Spleen (tissue), 11 donors: ENCODE measurements around the gene RND2. TPM values are rescaled to one million over a fixed set of nuclear protein-coding genes. Genes with fewer than 3 reads are reported as not detected.
A peak's percentile ranks its signal among the peaks of the same experiment; 100 is the strongest.

ENCODE experiments used
- DNase-seq: peaks from one replicate; pipeline ENCODE4 v3.0.0-alpha.2; 2020
- H3K27ac ChIP-seq, 8 donors: fragments of 200-600 bp; sonication (generic) in 7 of 8; 1 replicate in 4 of 8; 2 replicates in 4 of 8; pipeline versions ENCODE4 v1.5.0 to v1.8.0; 2016 to 2021; ENCODE audit warnings: inconsistent platforms in 4 of 8, mild to moderate bottlenecking in 4 of 8, moderate library complexity in 1 of 8
- H3K27me3 ChIP-seq, 7 donors: fragments of 200-600 bp; sonication (generic) in 6 of 7; replicated peaks in 1 of 7; 1 replicate in 4 of 7; 2 replicates in 3 of 7; pipeline versions ENCODE4 v1.5.0 to v1.8.0; 2016 to 2021; ENCODE audit warnings: inconsistent platforms in 3 of 7, mild to moderate bottlenecking in 1 of 7
- H3K36me3 ChIP-seq, 6 donors: fragments of 200-600 bp; sonication (generic) in 5 of 6; 1 replicate in 4 of 6; 2 replicates in 2 of 6; pipeline versions ENCODE4 v1.5.0 to v1.8.0; 2016 to 2021; ENCODE audit warnings: inconsistent platforms in 2 of 6
- H3K4me1 ChIP-seq, 6 donors: fragments of 200-600 bp; sonication (generic) in 5 of 6; 1 replicate in 3 of 6; 2 replicates in 3 of 6; pipeline versions ENCODE4 v1.5.0 to v1.8.0; 2016 to 2021; ENCODE audit warnings: inconsistent platforms in 3 of 6
- H3K4me3 ChIP-seq, 8 donors: fragments of 200-600 bp; sonication (generic) in 7 of 8; 1 replicate in 4 of 8; 2 replicates in 4 of 8; pipeline versions ENCODE4 v1.5.0 to v1.8.0; 2016 to 2021; ENCODE audit warnings: inconsistent platforms in 4 of 8, mild to moderate bottlenecking in 4 of 8, moderate library complexity in 2 of 8
- H3K9me3 ChIP-seq, 8 donors: fragments of 200-600 bp; sonication (generic) in 7 of 8; 1 replicate in 4 of 8; 2 replicates in 4 of 8; pipeline versions ENCODE4 v1.5.0 to v1.8.0; 2016 to 2021; ENCODE audit warnings: inconsistent platforms in 4 of 8
- CTCF ChIP-seq, 11 experiments: fragments of 200-600 bp in 7 of 11; fragments of 450-650 bp in 4 of 11; sonication (generic) in 4 of 11; IDR thresholded peaks in 8 of 11; conservative IDR thresholded peaks in 3 of 11; 1 replicate in 7 of 11; 2 replicates in 4 of 11; pipeline versions ENCODE4 v1.4.0 to v1.8.0; 2016 to 2021; ENCODE audit warnings: antibody characterized with exemption in 11 of 11, inconsistent platforms in 4 of 11, mild to moderate bottlenecking in 1 of 11
- POLR2A ChIP-seq, 3 donors: fragments of 450-650 bp; IDR thresholded peaks; one replicate each; pipeline ENCODE4 v1.5.1; 2017; ENCODE audit warnings: antibody characterized with exemption in 3 of 3, mild to moderate bottlenecking in 1 of 3
- POLR2AphosphoS5 ChIP-seq, 3 donors: sonication (generic); formaldehyde crosslinking; IDR thresholded peaks; one replicate each; pipeline ENCODE4 v1.5.1; 2017; ENCODE audit warnings: antibody characterized with exemption in 3 of 3
- WGBS, 5 donors: extraction: QIAGEN DNeasy Blood & Tissue Kit in 3 of 5; methylation state at CpG; one replicate each; pipeline versions ENCODE4 v1.1.5 to v1.1.7; 2013 to 2018; 5-methylcytosine and 5-hydroxymethylcytosine counted together
- intact Hi-C: fragments of 100-400 bp; cut with DNase I; formaldehyde crosslinking; loops from one replicate; pipeline ENCODE4 v1.15.0; 2023; ENCODE audit warnings: low total_unique reads
- polyA plus RNA-seq, 3 donors: library from polyadenylated mRNA; stranded (reverse); fragments of 200-250 nt; gene quantifications; one replicate each; pipeline ENCODE4 v1.2.1, GENCODE V29; 2013
- total RNA-seq, 7 donors: library from RNA; depleted of rRNA in 3 of 7; stranded (reverse); fragments of >200 nt in 3 of 7; fragmentation: NEBNext Ultra II Directional in 4 of 7; extraction: Animal tissue kit (Norgen Biotek cat#: 25700) in 4 of 7; gene quantifications; one replicate each; pipeline versions ENCODE4 v1.1.0 to v1.2.1, GENCODE V29; 2016 to 2021
- donor health status: healthy with polysubstance abuse.
- donor health status: DM: no; HTN: no; CAD: no; lungs with moderate emphysema.
- donor health status: DM: no; HTN: no; CAD: no.
- donor health status: Bipolar disorder and iron deficiency.
- donor health status: healthy.
- donor health status: DM: no; HTN: no; CAD: no.
- donor health status: DM: yes; HTN: yes; CAD: no.

The RND2 gene
- total and polyA plus RNA-seq, 10 donors = 0.09 to 0.47 (median 0.26) TPM

DNA sequence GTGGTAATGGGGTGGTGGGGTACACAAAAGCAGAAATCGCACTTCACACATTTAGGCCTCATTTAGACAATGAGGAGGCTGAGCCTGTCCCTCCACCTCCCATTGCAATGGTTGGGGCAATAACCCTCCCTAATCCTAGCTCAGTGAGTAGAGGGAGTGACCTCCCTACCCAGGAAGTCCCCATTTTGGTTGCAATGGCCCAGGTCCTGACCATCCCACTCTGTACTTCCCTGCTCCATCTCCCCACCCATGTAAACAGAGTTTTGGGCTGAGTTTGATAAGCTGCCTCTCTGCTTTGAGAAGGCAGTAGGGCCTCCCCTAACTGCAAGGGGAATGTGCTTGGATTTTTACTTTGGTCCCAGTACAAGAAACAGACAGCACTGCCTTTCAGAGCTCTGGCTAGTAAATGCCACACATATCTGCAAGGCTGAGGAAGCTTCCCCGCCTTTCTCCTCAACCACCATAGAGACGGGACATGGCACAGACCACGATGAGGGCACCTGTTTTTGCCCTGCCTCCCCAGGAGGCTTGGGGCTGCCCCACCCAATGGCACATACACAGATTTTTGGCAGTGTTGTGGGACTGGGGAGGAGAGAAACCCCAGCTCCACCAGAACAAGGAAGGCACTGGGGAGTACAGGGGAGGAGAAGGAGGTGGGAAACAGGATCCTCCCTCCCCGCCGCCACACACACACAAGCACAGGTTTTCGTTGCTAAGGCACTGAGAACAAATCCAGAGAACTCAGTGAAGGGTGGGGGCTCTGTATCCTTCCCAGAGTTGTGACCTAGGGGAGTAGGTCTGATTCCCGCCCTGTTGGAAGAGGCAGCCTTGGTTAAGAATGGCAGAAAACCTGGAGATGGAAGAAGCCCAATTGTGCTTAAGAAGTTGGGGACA is 10.1 kb upstream of the RND2 start:
- DNase-seq = no peak
- intact Hi-C loops = no loop called here
- Histone ChIP-seq H3K27ac (peak overlapping the region; percentile 13 to 75 (median 60)), H3K4me1 (peaks cover 23 to 96% (median 68%) of the 10 kb centered on the region in 6 donors), H3K4me3 (no peak overlapping the region), H3K27me3 (no peaks in the 10 kb centered on the region), H3K9me3 (no peaks in the 10 kb centered on the region), H3K36me3 (peaks cover 0 to 81% (median 31%) of the 10 kb centered on the region in 6 donors)
- WGBS, 5 donors = 60 to 71% (median 69%) methylated on average over 8 of the region's 8 CpGs
- TF ChIP-seq POLR2AphosphoS5 (IDR thresholded peaks at IDR 0.05) (no peak), CTCF (IDR thresholded peaks at IDR 0.05 in 8 of 11, conservative IDR thresholded peaks at IDR 0.05 in 3 of 11) (no peak), POLR2A (IDR thresholded peaks at IDR 0.05) (no peak)

DNA sequence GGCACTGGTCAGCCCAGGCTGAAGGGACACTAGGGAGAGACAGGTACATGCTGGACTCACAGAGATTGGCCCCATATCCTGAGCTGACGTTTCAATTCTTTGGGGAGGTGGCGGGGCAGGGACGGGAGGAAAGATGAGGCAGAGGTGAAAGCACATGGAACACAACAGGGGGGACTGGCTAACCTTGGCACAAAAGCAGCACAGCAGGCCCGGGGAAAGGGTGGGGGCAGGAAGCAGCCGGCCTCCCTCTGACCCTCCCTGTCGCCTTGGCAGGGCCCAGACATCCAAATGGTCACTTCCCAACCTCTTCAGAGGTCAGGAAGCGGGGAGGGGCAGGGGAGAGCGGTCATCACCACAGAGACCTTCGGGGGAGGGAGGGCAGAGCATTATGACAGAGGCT is 9.5 kb upstream of the RND2 start:
- intact Hi-C loops = no loop called here
- peak; percentile 85 for DNase-seq
- Histone ChIP-seq H3K36me3 (peaks cover 0 to 77% (median 31%) of the 10 kb centered on the region in 6 donors), H3K27me3 (no peaks in the 10 kb centered on the region), H3K4me1 (peaks cover 27 to 96% (median 69%) of the 10 kb centered on the region in 6 donors), H3K9me3 (no peaks in the 10 kb centered on the region), H3K4me3 (no peak overlapping the region), H3K27ac (peak overlapping the region; percentile 13 to 75 (median 60))
- WGBS, 5 donors = 39 to 74% (median 54%) methylated on average over 8 to 9 of the region's 9 CpGs
- peak; percentile 87 to 90 (median 90) for TF ChIP-seq POLR2AphosphoS5 (IDR thresholded peaks at IDR 0.05)
- TF ChIP-seq POLR2A (IDR thresholded peaks at IDR 0.05) = no peak
- no peak for TF ChIP-seq CTCF (IDR thresholded peaks at IDR 0.05 in 8 of 11, conservative IDR thresholded peaks at IDR 0.05 in 3 of 11)

DNA sequence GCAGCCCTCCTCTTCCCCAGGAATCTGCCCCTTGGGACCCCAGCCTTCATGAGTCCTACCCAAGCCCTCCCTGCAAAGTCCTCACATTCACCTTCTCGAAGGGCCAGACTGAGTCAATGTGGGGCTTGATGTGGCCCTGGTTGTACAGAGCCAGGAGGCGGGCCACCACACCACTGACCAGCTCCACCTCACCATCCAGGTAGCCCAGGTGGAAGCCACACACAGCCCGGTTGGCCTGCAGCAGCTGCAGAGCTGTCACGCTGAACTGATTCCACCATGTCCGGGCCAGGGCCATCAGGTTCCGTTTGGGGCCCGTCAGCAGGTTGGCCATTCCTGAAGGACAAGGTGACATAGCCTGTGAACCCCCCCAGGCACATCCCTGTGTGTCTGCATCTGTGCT is 8.8 kb upstream of the RND2 start:
- peaks cover 27 to 96% (median 69%) of the 10 kb centered on the region in 6 donors for H3K4me1 ChIP-seq
- no peaks in the 10 kb centered on the region for H3K27me3 ChIP-seq
- WGBS, 5 donors = 88 to 92% (median 90%) methylated on average over 7 of the region's 7 CpGs; no CpG with 5 or more reads in 1 of the 5 donors
- no peak for DNase-seq
- no peak for TF ChIP-seq CTCF (IDR thresholded peaks at IDR 0.05 in 8 of 11, conservative IDR thresholded peaks at IDR 0.05 in 3 of 11)
- peak in 1 of 3 donors; percentile 7 for TF ChIP-seq POLR2AphosphoS5 (IDR thresholded peaks at IDR 0.05)
- TF ChIP-seq POLR2A (IDR thresholded peaks at IDR 0.05) = no peak
- intact Hi-C loops = no loop called here
- H3K36me3 ChIP-seq = peaks cover 0 to 71% (median 31%) of the 10 kb centered on the region in 6 donors
- H3K4me3 ChIP-seq = no peak overlapping the region
- no peaks in the 10 kb centered on the region for H3K9me3 ChIP-seq
- H3K27ac ChIP-seq = peak overlapping the region in 7 of 8 donors; percentile 9 to 75 (median 59)
